Left ventricle myocardium inferior (tissue), 1 donor: ENCODE data around the gene VWA7. TPM values are rescaled to one million over a fixed set of nuclear protein-coding genes. Genes with fewer than 3 reads are reported as not detected.
"Not testable (repeated sequence)": the region's sequence is repeated elsewhere in the genome, so short reads cannot be mapped to it uniquely, and the experiment has no call there.

Experiments used
- DNase-seq: peaks from one replicate; pipeline ENCODE4 v3.0.0-alpha.2; 2020
- H3K27ac ChIP-seq: fragments of 200-600 bp; replicated peaks from 2 replicates; pipeline ENCODE4 v1.8.0; 2021
- H3K27me3 ChIP-seq: fragments of 200-600 bp; 2 replicates; pipeline ENCODE4 v1.8.0; 2021; ENCODE audit warnings: low read depth
- H3K36me3 ChIP-seq: fragments of 200-600 bp; 2 replicates; pipeline ENCODE4 v1.8.0; 2021
- H3K4me1 ChIP-seq: fragments of 200-600 bp; 2 replicates; pipeline ENCODE4 v1.8.0; 2021
- H3K4me3 ChIP-seq: fragments of 200-600 bp; 2 replicates; pipeline ENCODE4 v1.8.0; 2021; ENCODE audit warnings: mild to moderate bottlenecking, moderate library complexity
- H3K9me3 ChIP-seq: fragments of 200-600 bp; replicated peaks from 2 replicates; pipeline ENCODE4 v1.8.0; 2021
- CTCF ChIP-seq: fragments of 200-600 bp; IDR thresholded peaks from 2 replicates; pipeline ENCODE4 v1.8.0; 2021; ENCODE audit warnings: antibody characterized with exemption, mild to moderate bottlenecking, borderline replicate concordance
- intact Hi-C: fragments of 100-400 bp; cut with micrococcal nuclease; formaldehyde crosslinking; loops from one replicate; pipeline ENCODE4 v1.11.0; 2022
- total RNA-seq: library from RNA; stranded (reverse); fragmentation: NEBNext Ultra II Directional; extraction: Animal tissue kit (Norgen Biotek cat#: 25700); gene quantifications from one replicate; pipeline ENCODE4 v1.2.1, GENCODE V29; 2021
- donor health status: DM: no; HTN: yes; CAD: no; lungs with severe emphysema.

VWA7 gene
- total RNA-seq, 1 donor from 2014 or later, result 14.7 TPM

GRCh38 chr6:31814677-31815024 is 37.5 kb upstream of the VWA7 start:
- H3K9me3 ChIP-seq, result no peaks in the 10 kb centered on the region
- intact Hi-C loops, result no loop called here
- peak overlapping the region; percentile 100 for H3K27ac ChIP-seq
- TF ChIP-seq CTCF, result no peak
- peaks cover 36% of the 10 kb centered on the region for H3K4me1 ChIP-seq
- peak; percentile 96 for DNase-seq
- H3K27me3 ChIP-seq, result no peaks in the 10 kb centered on the region
- H3K4me3 ChIP-seq, result peak overlapping the region; percentile 75
- H3K36me3 ChIP-seq, result no peaks in the 10 kb centered on the region

DNA sequence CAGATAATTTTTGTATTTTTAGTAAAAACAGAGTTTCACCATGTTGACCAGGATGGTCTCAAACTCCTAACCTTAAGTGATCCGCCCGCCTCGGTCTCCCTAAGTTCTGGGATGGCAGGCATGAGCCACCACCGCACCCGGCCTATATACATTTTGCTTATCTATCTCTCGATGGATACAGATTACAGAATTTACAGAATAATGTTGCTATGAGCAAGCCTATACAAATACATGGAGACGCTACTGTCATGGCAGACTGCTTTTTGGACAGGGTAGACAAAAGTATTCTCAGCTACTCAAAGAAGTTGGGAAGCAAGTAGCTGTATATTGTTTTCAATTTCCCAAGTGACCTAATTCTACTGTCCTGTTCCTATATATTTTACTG is 36.3 kb upstream of the VWA7 start:
- TF ChIP-seq CTCF, result no peak
- Histone ChIP-seq H3K27me3 (no peaks in the 10 kb centered on the region), H3K9me3 (no peaks in the 10 kb centered on the region), H3K4me1 (peaks cover 24% of the 10 kb centered on the region), H3K27ac (peak overlapping the region; percentile 100), H3K36me3 (no peaks in the 10 kb centered on the region), H3K4me3 (peak overlapping the region; percentile 75)
- intact Hi-C loops, result no loop called here
- DNase-seq, result no peak

DNA sequence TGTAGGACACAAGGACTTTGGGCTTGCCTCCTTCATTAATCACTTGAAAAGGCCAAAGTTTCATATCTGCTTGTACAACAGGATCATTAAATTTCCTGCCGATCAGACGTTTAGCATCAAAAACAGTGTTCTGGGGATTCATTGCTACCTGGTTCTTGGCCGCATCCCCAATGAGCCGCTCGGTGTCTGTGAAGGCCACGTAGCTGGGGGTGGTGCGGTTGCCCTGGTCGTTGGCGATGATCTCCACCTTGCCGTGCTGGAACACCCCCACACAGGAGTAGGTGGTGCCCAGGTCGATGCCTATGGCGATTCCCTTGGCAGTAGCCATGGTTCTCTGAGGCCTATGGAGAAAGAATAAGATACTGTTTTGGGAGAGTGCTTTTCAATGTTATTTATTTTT is 34.5 kb upstream of the VWA7 start:
- no peaks in the 10 kb centered on the region for H3K27me3 ChIP-seq
- peaks cover 18% of the 10 kb centered on the region for H3K4me1 ChIP-seq
- TF ChIP-seq CTCF, result no peak
- intact Hi-C loops, result no loop called here
- no peak overlapping the region for H3K27ac ChIP-seq
- no peaks in the 10 kb centered on the region for H3K9me3 ChIP-seq
- no peak overlapping the region for H3K4me3 ChIP-seq
- DNase-seq, result no peak
- no peaks in the 10 kb centered on the region for H3K36me3 ChIP-seq

DNA sequence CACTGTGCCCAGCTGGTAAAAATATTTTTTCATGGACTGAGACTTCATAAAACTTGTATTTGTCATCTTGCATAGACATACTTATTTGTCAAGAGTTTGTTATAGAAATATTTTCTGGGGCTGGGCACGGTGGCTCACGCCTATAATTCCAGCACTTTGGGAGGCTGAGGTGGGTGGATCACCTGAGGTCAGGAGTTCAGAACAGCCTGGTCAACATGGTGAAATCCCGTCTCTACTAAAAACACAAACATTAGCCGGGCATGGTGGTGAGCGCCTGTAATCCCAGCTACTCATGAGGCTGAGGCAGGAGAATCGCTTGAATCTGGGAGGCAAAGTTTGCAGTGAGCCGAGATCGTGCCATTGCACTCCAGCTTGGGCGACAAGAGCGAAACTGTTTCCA is 31.5 kb upstream of the VWA7 start:
- H3K27ac ChIP-seq, H3K36me3 ChIP-seq, H3K4me3 ChIP-seq, DNase-seq, H3K27me3 ChIP-seq, H3K9me3 ChIP-seq, intact Hi-C loops: not testable (repeated sequence)
- H3K4me1 ChIP-seq, result peaks cover 26% of the 10 kb centered on the region

DNA sequence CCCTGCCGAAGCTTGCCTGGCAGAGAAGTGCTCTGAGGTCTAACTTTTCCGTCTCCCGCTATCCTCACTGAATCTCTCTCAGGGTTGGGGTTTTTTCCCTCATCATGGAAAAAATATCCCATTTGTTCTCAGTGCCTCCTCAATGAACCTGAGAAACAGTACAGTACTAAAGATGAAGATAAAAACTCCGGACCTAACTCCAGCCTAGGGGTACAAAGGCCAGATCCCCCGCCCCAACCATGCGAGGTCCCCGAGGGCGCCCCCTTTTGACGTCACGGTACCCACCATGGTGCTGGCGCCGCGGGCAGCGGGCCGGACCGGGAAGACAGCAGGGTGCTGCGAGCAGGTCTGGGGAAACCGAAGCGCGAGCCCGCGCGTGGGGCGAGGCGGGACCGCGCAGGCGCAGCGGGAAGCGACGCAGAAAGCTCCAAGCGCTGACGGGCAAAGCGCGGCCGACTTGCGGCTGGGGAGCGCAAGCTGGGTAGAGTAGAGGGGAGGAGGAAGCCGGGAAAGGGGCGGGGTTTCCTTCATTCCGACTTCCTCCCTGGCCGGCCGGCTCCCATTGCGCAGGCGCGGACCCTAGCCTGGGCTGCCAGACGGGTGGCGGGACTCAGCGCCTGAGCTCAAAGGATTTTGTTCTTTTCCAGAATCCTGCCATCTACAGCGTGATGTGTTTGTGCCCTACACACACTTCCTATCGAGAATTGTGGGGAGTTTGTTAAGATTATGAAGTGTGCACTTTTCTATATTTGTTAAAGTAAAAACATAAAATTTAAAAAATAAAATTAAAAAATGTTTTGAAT is 29.5 kb upstream of the VWA7 start, which contains the start of gene LSM2:
TSS of gene LSM2 (minus strand) at position 497 of the 803 bp plus-strand sequence. CDS start at position 288, 209 bp downstream.
- peak within 1 kb of the TSS; percentile 94 for H3K27ac ChIP-seq
- H3K9me3 ChIP-seq, result no peaks in the 10 kb centered on the region
- H3K36me3 ChIP-seq, result peaks cover 9% of the 10 kb centered on the region
- peak; percentile 30 for TF ChIP-seq CTCF
- H3K27me3 ChIP-seq, result no peaks in the 10 kb centered on the region
- peaks cover 20% of the 10 kb centered on the region for H3K4me1 ChIP-seq
- intact Hi-C loops, result no loop called here
- H3K4me3 ChIP-seq, result peak within 1 kb of the TSS; percentile 79
- DNase-seq, result peak; percentile 98

- no peak for TF ChIP-seq CTCF
- Histone ChIP-seq H3K27ac (peak overlapping the region; percentile 94), H3K27me3 (no peaks in the 10 kb centered on the region), H3K4me3 (peak overlapping the region; percentile 79), H3K9me3 (no peaks in the 10 kb centered on the region), H3K36me3 (peaks cover 14% of the 10 kb centered on the region), H3K4me1 (peaks cover 20% of the 10 kb centered on the region)
- intact Hi-C loops, result no loop called here
- DNase-seq, result no peak
These were observed 28.9 kb upstream of the VWA7 start for GRCh38 chr6:31805939-31806469.

- H3K27ac ChIP-seq, intact Hi-C loops, DNase-seq, H3K27me3 ChIP-seq, H3K4me3 ChIP-seq, H3K9me3 ChIP-seq: not testable (repeated sequence)
- Histone ChIP-seq H3K36me3 (peaks cover 14% of the 10 kb centered on the region), H3K4me1 (peaks cover 13% of the 10 kb centered on the region)
These were observed 24.2 kb upstream of the VWA7 start for GRCh38 chr6:31801031-31801927.
